GM12878 (cell line): ENCODE data around the gene FAM114A1. TPM values are rescaled to one million over a fixed set of nuclear protein-coding genes. Genes with fewer than 3 reads are reported as not detected.

Source experiments
- ATAC-seq: fragments of 200-7000 bp; cut with Tn5 transposase; 3 replicates; pipeline ENCODE4 v1.9.1; 2020; ENCODE audit warnings: mild to moderate bottlenecking, moderate library complexity
- BruUV-seq: library from RNA; stranded (reverse); fragments of 400-500 nt; replicated peaks from 2 replicates; lab custom pipeline; 2021; lab: Mats Ljungman, UMichigan
- CTCF ChIA-PET: fragments of 300-600 bp; sonication (Branson Sonifier 250); formaldehyde crosslinking; extraction: SDS; loops from one replicate; lab custom pipeline; 2021; ENCODE audit warnings: inconsistent platforms; lab: Yijun Ruan, JAX
- POLR2A ChIA-PET: fragments of 350-600 bp; formaldehyde crosslinking; extraction: SDS; loops from one replicate; lab custom pipeline; 2021; ENCODE audit warnings: inconsistent platforms; lab: Charles Lee
- RAD21 ChIA-PET: fragments of 300-600 bp; sonication (Branson Sonifier 250); formaldehyde crosslinking; loops from one replicate; lab custom pipeline; 2023; ENCODE audit warnings: antibody characterized with exemption; ENCODE audit not compliant: unreplicated experiment; lab: Charles Lee
- SMC1A ChIA-PET: fragments of 300-600 bp; sonication (Branson Sonifier 250); formaldehyde crosslinking; loops from one replicate; lab custom pipeline; 2023; ENCODE audit not compliant: unreplicated experiment, uncharacterized antibody; lab: Charles Lee
- DNase-seq: peaks from one replicate; pipeline ENCODE4 v3.0.0-alpha.2; 2011; ENCODE audit warnings: low read depth, low spot score
- FAIRE-seq: peaks from 3 replicates; lab custom pipeline; 2011; peaks lifted over from hg19 to GRCh38; lab: Jason Lieb, UNC
- H2AFZ ChIP-seq: 2 replicates; pipeline ENCODE4 v1.6.0; 2011; ENCODE audit warnings: low read depth, low read length, control low read depth; ENCODE audit not compliant: control insufficient read depth
- H3K27ac ChIP-seq: 2 replicates; pipeline ENCODE4 v1.5.1; 2011; ENCODE audit warnings: control low read depth; ENCODE audit not compliant: control insufficient read depth, insufficient read depth
- H3K27me3 ChIP-seq, 2 experiments: replicated peaks in 1 of 2; 2 replicates each; pipeline versions ENCODE4 v1.6.0 to v1.6.1; 2011; ENCODE audit warnings: low read length in 1 of 2; ENCODE audit not compliant: control insufficient read depth in 2 of 2, insufficient read depth in 2 of 2
- H3K36me3 ChIP-seq, 2 experiments: 2 replicates each; pipeline ENCODE4 v1.5.1; 2011; ENCODE audit warnings: low read length in 1 of 2; ENCODE audit not compliant: control insufficient read depth in 2 of 2, insufficient read depth in 2 of 2
- H3K4me1 ChIP-seq: 2 replicates; pipeline ENCODE4 v1.6.1; 2011; ENCODE audit warnings: mild to moderate bottlenecking, low read length, moderate library complexity, mixed read lengths; ENCODE audit not compliant: control insufficient read depth, insufficient read depth
- H3K4me2 ChIP-seq: 2 replicates; pipeline ENCODE4 v1.6.0; 2011; ENCODE audit warnings: control low read depth; ENCODE audit not compliant: control insufficient read depth, insufficient read depth
- H3K4me3 ChIP-seq: fragments of 200-600 bp; sonication (generic); 2 replicates; pipeline ENCODE4 v1.5.1; 2016
- H3K79me2 ChIP-seq: 2 replicates; pipeline ENCODE4 v1.6.0; 2011; ENCODE audit warnings: low read length; ENCODE audit not compliant: control insufficient read depth, insufficient read depth
- H3K9ac ChIP-seq: 2 replicates; pipeline ENCODE4 v1.8.0; 2011; ENCODE audit warnings: low read length, control low read depth, mixed read lengths; ENCODE audit not compliant: control insufficient read depth, insufficient read depth
- H3K9me3 ChIP-seq: replicated peaks from 3 replicates; pipeline ENCODE4 v1.5.1; 2011; ENCODE audit warnings: mild to moderate bottlenecking, low read length; ENCODE audit not compliant: control insufficient read depth, insufficient read depth
- H4K20me1 ChIP-seq: 2 replicates; pipeline ENCODE4 v1.6.0; 2011; ENCODE audit not compliant: control insufficient read depth, insufficient read depth
- CHD2 ChIP-seq: IDR thresholded peaks from 2 replicates; pipeline ENCODE4 v1.6.1; 2011; ENCODE audit warnings: low read depth, low read length, improper control_type of control experiment, borderline replicate concordance
- HDGF ChIP-seq: fragments of 450-650 bp; IDR thresholded peaks from 2 replicates; pipeline ENCODE4 v1.6.1; 2016; ENCODE audit warnings: antibody characterized with exemption
- LARP7 ChIP-seq: fragments of 450-650 bp; IDR thresholded peaks from 2 replicates; pipeline ENCODE4 v1.6.1; 2017; ENCODE audit warnings: mild to moderate bottlenecking
- NRF1 ChIP-seq: conservative IDR thresholded peaks from 2 replicates; pipeline ENCODE4 v1.6.1; 2011; ENCODE audit warnings: mild to moderate bottlenecking, low read depth, low read length, improper control_type of control experiment
- RB1 ChIP-seq: fragments of 450-650 bp; formaldehyde crosslinking; IDR thresholded peaks from 2 replicates; pipeline ENCODE4 v1.6.1; 2017; ENCODE audit warnings: mild to moderate bottlenecking, borderline replicate concordance
- WGBS: methylation state at CpG from one replicate; pipeline ENCODE4 v1.1.6; 2016; ENCODE audit warnings: low lambda C conversion rate; ENCODE audit not compliant: insufficient replicate concordance, insufficient coverage; ENCODE audit errors: missing lambda C conversion rate; 5-methylcytosine and 5-hydroxymethylcytosine counted together
- in situ Hi-C: fragments of 300-500 bp; cut with MboI; formaldehyde crosslinking; loops from 9 replicates; pipeline ENCODE4 v1.14.3; 2018; ENCODE audit warnings: mixed read lengths
- intact Hi-C: fragments of 100-400 bp; cut with micrococcal nuclease; formaldehyde crosslinking; loops from one replicate; pipeline ENCODE4 v1.14.2; 2022; ENCODE audit not compliant: unreplicated experiment
- polyA plus RNA-seq, 11 experiments: library from polyadenylated mRNA; depleted of rRNA in 4 of 11; unstranded in 6 of 11; stranded (reverse) in 5 of 11; fragments of >200 nt; fragmentation: Nextera tagmentation in 4 of 11; fragmentation: Illumina TruSeq in 1 of 11; extraction: Ambion mirVana in 4 of 11; extraction: Trizol in 1 of 11; gene quantifications; 1 replicate in 1 of 11; 2 replicates in 10 of 11; pipeline versions ENCODE4 v1.2.1 to v1.2.3, GENCODE V29; 2011 to 2016; ENCODE audit warnings: inconsistent platforms in 2 of 11, missing spikeins in 2 of 11, low read depth in 1 of 11
- total RNA-seq, 4 experiments: library from RNA; depleted of rRNA in 3 of 4; stranded (reverse); fragments of >200 nt in 3 of 4; fragmentation: Illumina TruSeq in 1 of 4; extraction: Trizol in 1 of 4; gene quantifications; 2 replicates each; pipeline versions ENCODE4 v1.2.1 to v1.2.3, GENCODE V29; 2013 to 2021
- TF ChIP-seq, protein P1 (sequence below), 3 experiments: IDR thresholded peaks in 2 of 3; conservative IDR thresholded peaks in 1 of 3; 2 replicates each; pipeline ENCODE4 v1.5.1; 2011; ENCODE audit warnings: low read depth in 3 of 3, low read length in 3 of 3, mild to moderate bottlenecking in 3 of 3, control low read depth in 2 of 3, moderate library complexity in 2 of 3, inconsistent platforms in 1 of 3, mixed read lengths in 1 of 3; ENCODE audit not compliant: control insufficient read depth in 2 of 3, insufficient read depth in 1 of 3; ENCODE audit errors: extremely low read depth in 1 of 3
- TF ChIP-seq, protein P2 (sequence below): IDR thresholded peaks from 2 replicates; pipeline ENCODE4 v1.6.1; 2011; ENCODE audit warnings: mild to moderate bottlenecking, low read depth, low read length, moderate library complexity; ENCODE audit not compliant: insufficient replicate concordance
- TF ChIP-seq, protein P3 (sequence below): fragments of 450-650 bp; formaldehyde crosslinking; IDR thresholded peaks from 2 replicates; pipeline ENCODE4 v1.4.0; 2022; ENCODE audit warnings: mild to moderate bottlenecking, moderate library complexity
- TF ChIP-seq, protein P4 (sequence below): fragments of 450-650 bp; IDR thresholded peaks from 2 replicates; pipeline ENCODE4 v1.6.1; 2017; ENCODE audit warnings: antibody characterized with exemption, mild to moderate bottlenecking, moderate library complexity

FAM114A1 gene
- total and polyA plus RNA-seq, 10 of the 15 experiments (the other 5 are each of a cell fraction or from before 2014, with no cell fraction given) = 1.3 to 6.2 (median 3.9) TPM

DNA sequence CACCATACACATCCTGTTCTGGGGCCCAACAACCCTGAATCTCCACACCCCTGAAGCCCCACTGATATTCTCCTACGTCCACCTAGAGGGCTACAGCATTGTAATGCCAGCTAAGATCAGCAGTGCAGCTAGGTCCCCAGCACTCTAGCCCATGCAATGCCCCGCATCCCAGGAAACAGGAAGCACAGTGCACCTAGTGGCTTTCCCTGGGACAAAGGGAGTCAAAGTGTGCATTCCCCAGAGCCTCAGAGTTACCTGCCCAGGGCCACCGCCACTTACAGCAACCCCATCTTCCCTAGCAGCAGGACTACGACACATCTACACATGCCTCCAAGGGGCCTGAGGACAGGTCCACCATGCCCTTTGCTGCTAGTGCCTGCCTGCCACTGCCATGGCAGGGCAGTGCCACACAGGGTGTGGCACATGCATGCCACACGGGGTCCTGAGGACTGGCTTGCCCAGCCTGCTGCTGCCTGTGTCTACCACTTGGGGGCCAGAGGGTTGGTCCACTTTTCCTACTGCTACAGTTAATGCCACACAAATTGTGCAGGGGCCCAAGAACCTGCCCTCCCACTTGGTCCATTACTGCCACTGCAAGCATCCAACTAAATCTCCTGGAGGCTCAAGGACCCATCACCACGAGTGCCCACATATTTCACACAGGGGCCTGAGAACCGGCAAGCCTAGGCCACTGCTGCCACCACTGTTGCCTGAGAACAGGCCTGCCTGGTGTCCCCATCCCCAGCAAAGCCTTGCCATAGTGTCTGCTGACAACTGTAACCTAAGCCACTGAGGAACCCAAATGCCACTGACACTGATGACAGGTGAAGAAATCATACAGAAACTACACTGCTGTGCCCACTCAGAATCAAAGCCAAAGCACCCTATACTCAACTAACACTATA lies 34.7 kb upstream of the FAM114A1 start:
- SMC1A ChIA-PET = interaction anchor here (0.9 to 1.5 kb wide), 4 partner anchors 11 to 101 kb away, joined by 3 to 5 read pairs (median 4); no protein-coding TSS in a partner anchor

More for the DNA sequence above, 34.7 kb upstream of the FAM114A1 start:
- Histone ChIP-seq H3K27ac (no peak overlapping the region), H3K36me3 (peaks cover 0 to 3% of the 10 kb centered on the region in 2 experiments; a peak in 3 of 4 replicates), H3K9me3 (peaks cover 31% of the 10 kb centered on the region), H4K20me1 (no peaks in the 10 kb centered on the region), H3K4me1 (no peaks in the 10 kb centered on the region), H3K79me2 (peaks cover 28% of the 10 kb centered on the region), H2AFZ (no peak overlapping the region), H3K4me3 (no peak overlapping the region), H3K9ac (no peak overlapping the region), H3K27me3 (no peaks in the 10 kb centered on the region), H3K4me2 (no peak overlapping the region)
- ATAC-seq (peak; percentile 71), FAIRE-seq (no peak), DNase-seq (no peak)
- intact Hi-C loops = no loop called here
- 86% methylated on average over 7 of the region's 7 CpGs for WGBS
- ChIA-PET RAD21 (no interaction called here), CTCF (interaction anchor here (1.1 to 2.1 kb wide), 2 partner anchors 11 kb away, joined by 3 to 9 read pairs; no protein-coding TSS in a partner anchor), POLR2A (interaction anchor here (1.0 to 1.6 kb wide), 3 partner anchors 10 to 22 kb away, joined by 3 to 10 read pairs (median 5); no protein-coding TSS in a partner anchor)
- in situ Hi-C loops = no loop called here
- BruUV-seq = no TSS peak
- TF ChIP-seq, protein P1, sequence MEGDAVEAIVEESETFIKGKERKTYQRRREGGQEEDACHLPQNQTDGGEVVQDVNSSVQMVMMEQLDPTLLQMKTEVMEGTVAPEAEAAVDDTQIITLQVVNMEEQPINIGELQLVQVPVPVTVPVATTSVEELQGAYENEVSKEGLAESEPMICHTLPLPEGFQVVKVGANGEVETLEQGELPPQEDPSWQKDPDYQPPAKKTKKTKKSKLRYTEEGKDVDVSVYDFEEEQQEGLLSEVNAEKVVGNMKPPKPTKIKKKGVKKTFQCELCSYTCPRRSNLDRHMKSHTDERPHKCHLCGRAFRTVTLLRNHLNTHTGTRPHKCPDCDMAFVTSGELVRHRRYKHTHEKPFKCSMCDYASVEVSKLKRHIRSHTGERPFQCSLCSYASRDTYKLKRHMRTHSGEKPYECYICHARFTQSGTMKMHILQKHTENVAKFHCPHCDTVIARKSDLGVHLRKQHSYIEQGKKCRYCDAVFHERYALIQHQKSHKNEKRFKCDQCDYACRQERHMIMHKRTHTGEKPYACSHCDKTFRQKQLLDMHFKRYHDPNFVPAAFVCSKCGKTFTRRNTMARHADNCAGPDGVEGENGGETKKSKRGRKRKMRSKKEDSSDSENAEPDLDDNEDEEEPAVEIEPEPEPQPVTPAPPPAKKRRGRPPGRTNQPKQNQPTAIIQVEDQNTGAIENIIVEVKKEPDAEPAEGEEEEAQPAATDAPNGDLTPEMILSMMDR (IDR thresholded peaks at IDR 0.05 in 2 of 3, conservative IDR thresholded peaks at IDR 0.05 in 1 of 3; ENCODE audit: control insufficient read depth in 2 of 3, extremely low read depth in 1 of 3, insufficient read depth in 1 of 3, low read depth in 3 of 3, low read length in 3 of 3) = peak in 2 of 3 experiments; percentile 25; a peak in 2 of 6 replicates
- no peak for TF ChIP-seq LARP7
- TF ChIP-seq, protein P2, sequence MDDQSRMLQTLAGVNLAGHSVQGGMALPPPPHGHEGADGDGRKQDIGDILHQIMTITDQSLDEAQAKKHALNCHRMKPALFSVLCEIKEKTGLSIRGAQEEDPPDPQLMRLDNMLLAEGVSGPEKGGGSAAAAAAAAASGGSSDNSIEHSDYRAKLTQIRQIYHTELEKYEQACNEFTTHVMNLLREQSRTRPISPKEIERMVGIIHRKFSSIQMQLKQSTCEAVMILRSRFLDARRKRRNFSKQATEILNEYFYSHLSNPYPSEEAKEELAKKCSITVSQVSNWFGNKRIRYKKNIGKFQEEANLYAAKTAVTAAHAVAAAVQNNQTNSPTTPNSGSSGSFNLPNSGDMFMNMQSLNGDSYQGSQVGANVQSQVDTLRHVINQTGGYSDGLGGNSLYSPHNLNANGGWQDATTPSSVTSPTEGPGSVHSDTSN = no peak
- no peak for TF ChIP-seq NRF1
- no peak for TF ChIP-seq HDGF
- no peak for TF ChIP-seq CHD2
- TF ChIP-seq, protein P3, sequence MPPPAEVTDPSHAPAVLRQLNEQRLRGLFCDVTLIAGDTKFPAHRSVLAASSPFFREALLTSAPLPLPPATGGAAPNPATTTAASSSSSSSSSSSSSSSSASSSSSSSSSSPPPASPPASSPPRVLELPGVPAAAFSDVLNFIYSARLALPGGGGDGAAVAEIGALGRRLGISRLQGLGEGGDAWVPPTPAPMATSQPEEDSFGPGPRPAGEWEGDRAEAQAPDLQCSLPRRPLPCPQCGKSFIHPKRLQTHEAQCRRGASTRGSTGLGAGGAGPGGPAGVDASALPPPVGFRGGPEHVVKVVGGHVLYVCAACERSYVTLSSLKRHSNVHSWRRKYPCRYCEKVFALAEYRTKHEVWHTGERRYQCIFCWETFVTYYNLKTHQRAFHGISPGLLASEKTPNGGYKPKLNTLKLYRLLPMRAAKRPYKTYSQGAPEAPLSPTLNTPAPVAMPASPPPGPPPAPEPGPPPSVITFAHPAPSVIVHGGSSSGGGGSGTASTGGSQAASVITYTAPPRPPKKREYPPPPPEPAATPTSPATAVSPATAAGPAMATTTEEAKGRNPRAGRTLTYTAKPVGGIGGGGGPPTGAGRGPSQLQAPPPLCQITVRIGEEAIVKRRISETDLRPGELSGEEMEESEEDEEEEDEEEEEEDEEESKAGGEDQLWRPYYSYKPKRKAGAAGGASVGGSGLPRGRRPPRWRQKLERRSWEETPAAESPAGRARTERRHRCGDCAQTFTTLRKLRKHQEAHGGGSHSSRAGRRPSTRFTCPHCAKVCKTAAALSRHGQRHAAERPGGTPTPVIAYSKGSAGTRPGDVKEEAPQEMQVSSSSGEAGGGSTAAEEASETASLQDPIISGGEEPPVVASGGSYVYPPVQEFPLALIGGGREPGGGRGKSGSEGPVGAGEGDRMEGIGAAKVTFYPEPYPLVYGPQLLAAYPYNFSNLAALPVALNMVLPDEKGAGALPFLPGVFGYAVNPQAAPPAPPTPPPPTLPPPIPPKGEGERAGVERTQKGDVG = no peak
- TF ChIP-seq RB1 = no peak
- TF ChIP-seq, protein P4, sequence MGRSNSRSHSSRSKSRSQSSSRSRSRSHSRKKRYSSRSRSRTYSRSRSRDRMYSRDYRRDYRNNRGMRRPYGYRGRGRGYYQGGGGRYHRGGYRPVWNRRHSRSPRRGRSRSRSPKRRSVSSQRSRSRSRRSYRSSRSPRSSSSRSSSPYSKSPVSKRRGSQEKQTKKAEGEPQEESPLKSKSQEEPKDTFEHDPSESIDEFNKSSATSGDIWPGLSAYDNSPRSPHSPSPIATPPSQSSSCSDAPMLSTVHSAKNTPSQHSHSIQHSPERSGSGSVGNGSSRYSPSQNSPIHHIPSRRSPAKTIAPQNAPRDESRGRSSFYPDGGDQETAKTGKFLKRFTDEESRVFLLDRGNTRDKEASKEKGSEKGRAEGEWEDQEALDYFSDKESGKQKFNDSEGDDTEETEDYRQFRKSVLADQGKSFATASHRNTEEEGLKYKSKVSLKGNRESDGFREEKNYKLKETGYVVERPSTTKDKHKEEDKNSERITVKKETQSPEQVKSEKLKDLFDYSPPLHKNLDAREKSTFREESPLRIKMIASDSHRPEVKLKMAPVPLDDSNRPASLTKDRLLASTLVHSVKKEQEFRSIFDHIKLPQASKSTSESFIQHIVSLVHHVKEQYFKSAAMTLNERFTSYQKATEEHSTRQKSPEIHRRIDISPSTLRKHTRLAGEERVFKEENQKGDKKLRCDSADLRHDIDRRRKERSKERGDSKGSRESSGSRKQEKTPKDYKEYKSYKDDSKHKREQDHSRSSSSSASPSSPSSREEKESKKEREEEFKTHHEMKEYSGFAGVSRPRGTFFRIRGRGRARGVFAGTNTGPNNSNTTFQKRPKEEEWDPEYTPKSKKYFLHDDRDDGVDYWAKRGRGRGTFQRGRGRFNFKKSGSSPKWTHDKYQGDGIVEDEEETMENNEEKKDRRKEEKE = no peak
